DMS53 treated with DMSO at 0.1 percent for 48 hours (cell line): ENCODE data around the gene RBMXL3.

Experiments
- DNase-seq: peaks from one replicate; lab custom pipeline; 2025; ENCODE audit not compliant: unreplicated experiment; lab: John Stamatoyannopoulos, UW

The RBMXL3 gene

DNA sequence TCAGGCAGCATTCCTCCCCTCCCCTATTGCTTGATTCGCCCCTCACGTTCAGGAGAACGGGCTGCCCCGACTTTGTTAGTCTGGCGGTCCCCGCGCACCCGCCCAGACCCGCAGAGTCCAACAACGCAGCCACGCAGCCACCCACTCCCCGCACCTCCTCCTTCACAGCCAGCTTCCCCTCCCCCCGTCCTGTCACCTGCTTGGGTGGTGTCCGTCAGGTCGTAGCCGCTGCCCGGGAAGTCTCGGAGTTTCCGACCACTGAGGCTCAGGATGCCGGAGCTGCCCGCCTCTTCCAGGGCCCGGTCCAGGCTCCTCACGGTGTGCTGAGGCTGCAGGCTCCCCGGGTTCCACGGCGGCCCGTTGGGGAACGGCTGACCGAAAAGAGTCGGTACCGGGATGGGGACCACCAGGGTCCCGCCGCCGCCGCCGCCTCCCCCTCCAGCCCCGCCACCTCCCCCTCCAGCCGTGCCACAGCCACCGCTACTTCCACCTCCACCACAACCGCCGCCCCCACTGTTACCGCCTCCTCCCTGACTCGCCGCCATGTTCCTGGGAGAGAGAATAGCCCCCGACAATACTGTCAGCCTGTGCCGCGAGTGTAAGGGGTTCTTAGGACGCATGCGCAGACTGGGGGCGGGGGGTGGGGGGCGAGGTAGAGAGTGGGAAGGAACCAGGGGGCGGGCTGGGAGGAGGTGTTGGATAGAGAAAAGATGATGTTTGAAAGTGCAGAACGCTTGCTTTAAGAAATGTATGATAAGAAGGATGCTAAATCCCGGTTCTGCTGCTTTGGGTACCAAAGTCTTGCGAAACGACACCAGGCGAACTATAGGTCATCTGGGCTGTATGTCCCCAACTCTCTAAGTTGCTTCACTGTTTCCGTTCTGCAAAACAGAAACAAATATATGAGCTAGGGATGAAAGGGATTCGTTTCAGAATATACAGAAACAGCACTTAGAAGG is 44.6 kb downstream of the RBMXL3 start, which contains the start of gene LRCH2:
LRCH2 (minus strand) TSS at position 600 of the 959 bp plus-strand sequence; CDS start at position 545, 55 bp downstream.
- DNase-seq: no peak

DNA sequence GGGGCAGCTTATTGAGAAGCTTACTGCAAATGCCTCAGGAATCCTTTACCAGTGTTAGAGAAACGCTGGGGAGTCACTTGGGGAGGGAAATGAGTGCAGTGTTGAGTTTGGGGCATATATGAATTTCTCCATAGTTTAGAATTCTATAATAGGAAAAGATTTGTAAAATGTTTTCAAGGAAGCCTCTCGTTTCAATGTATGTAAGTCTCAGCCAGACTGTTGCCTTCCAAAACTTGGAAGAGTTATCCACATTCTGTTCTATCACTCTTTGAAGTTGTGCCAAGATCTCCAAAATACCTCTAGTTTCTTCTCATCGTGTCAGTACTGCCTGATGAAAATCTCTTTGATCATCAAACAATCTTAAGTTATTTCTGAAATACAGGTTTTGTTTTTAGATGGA is 45.3 kb downstream of the RBMXL3 start:
- no peak for DNase-seq

DNA sequence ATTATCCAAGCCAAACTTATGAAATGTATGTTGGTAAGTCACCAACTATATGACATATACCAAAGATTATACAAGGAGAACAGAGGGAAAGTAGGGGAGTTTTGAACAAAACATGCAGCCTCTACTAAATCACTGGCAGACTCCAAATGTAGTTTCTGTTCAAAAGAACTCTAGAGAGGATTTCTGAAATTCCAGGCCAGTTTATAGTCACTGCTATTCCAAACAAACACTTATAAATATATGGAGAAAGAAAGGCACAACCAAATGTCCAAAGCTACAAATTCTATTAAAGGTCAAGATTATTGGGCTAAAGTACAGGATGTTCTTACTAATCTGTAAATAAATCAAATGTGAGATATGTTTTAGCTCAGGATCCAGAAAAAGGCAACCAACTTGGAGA is 47.4 kb downstream of the RBMXL3 start:
- no peak for DNase-seq

DNA sequence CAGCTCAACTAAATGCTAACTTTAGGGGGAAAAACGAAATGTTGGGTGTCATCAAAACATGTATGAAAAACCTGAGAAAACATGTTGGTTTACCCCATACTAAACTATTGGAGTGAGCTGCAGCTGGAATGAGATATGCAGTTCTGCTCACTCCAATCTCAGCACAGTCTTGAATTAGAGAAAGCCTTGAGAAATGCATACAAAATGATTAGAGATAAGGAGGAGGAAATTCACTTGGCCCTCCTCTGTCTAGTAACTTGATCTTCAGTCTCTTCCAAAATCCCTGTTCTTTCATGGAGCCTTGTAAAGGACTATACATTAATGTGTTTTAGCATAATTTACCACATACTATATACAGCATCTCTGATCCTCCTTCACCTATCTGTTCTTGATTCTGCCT is 47.8 kb downstream of the RBMXL3 start:
- DNase-seq: no peak
